ENCODE measurements around the gene BRDT. TPM values are rescaled to one million over a fixed set of nuclear protein-coding genes. Genes with fewer than 3 reads are reported as not detected.
A peak's percentile ranks its signal among the peaks of the same experiment; 100 is the strongest.

The BRDT gene
- total RNA-seq, 2 donors from 2014 or later, result 0.68 TPM; not detected in 1

DNA sequence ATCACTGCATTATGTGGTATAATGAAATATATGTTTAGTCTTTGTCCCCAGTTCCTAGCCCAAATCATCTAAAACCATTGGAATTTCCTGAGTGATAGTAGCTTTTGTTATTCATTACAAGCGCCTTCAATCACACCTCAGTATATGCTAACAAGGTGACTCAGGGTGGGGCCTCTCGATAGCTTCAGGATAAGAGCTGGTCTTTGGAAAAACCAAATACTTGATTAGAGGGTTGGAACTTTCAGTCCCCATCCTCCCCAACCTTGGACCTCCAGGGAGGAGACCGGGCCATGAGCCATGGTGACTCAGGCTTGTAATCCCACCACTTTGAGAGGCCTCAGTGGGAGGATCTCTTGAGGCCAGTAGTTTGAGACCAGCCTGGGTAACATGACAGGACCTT is 5.1 kb upstream of the BRDT start:
- DNase-seq (no peak), ATAC-seq (no peak)
- no peak overlapping the region for H3K4me3 Mint-ChIP-seq
- H3K27ac Mint-ChIP-seq, result no peak overlapping the region
- no peaks in the 10 kb centered on the region for H3K27me3 Mint-ChIP-seq
- H3K4me1 Mint-ChIP-seq, result peaks cover 13% of the 10 kb centered on the region
- no peaks in the 10 kb centered on the region for H3K9me3 ChIP-seq (ENCODE audit: control insufficient read depth, low read length, poor library complexity, severe bottlenecking)
- no peaks in the 10 kb centered on the region for H3K36me3 Mint-ChIP-seq (ENCODE audit: low read depth)

DNA sequence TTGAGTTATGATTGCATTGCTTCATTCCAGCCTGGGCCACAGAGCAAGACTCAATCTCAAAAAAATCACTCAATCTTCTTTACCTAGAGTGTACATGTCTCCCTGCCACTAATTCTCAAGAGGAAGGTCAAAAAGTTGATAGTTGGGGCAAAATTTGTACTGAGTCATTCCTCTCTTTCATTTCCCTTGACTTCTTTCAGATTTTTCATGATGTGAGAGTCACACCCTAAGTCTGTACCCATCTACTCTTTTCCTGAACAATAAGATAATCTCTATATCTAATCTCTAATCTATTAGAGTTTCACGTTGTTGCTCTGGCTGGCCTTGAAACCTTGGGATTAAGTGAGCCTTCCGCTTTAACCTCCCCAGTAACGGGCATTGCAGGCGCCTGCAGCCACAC is 1.1 kb upstream of the BRDT start:
- DNase-seq, result no peak

DNA sequence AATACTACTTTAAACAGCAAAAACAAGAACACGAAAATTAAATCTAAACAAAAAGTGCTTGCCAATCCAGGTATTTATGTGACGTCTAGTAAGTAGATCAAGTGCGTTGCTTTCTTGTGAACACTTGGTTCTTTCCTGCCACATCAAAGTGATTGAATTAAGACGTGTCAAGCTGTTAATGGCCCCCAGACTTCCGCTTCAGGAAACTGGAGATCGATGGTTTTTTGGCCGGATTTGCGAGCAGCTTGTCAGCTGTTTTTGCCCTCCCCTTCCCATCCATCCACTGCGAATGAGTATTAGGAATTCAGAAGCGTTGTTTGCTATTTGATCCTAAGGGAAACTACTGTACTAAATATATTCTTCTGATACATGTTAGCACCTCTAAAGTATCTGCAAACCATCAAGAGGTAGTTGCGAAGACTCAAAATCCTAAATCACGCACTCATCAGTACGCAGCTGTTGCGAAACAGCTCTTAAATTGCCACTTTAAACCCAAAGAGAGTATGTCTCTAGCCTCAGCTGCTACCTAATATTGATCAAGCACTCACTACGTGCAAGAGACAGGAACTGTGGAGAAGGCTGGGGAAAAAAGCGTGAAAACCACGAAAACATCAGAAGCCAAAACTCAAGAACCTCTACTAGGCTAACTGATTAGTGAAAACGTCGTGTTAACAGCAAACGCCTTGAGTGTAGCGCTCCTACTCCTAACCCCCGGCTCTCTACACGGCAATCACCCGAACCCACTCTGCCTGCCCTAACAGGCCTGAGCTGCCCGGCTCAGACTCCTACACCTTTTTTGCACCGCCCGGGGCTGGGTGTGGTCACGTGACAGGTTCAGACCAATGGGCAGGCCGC is 473 bp upstream of the BRDT start:
- H3K27ac Mint-ChIP-seq, result peak overlapping the region; percentile 85
- no peaks in the 10 kb centered on the region for H3K27me3 Mint-ChIP-seq
- peak; percentile 88 for ATAC-seq
- peak overlapping the region; percentile 75 for H3K4me3 Mint-ChIP-seq
- peak in 2 of 3 donors; percentile 16 to 25 for DNase-seq
- H3K36me3 Mint-ChIP-seq (ENCODE audit: low read depth), result no peaks in the 10 kb centered on the region
- no peaks in the 10 kb centered on the region for H3K9me3 ChIP-seq (ENCODE audit: control insufficient read depth, low read length, poor library complexity, severe bottlenecking)
- peaks cover 13% of the 10 kb centered on the region for H3K4me1 Mint-ChIP-seq

More for the DNA sequence above, 1.1 kb upstream of the BRDT start:
- peak; percentile 47 for ATAC-seq
- Mint-ChIP-seq H3K4me1 (peaks cover 13% of the 10 kb centered on the region), H3K27me3 (no peaks in the 10 kb centered on the region), H3K36me3 (ENCODE audit: low read depth) (no peaks in the 10 kb centered on the region), H3K4me3 (peak overlapping the region; percentile 75), H3K27ac (peak overlapping the region; percentile 85)
- H3K9me3 ChIP-seq (ENCODE audit: control insufficient read depth, low read length, poor library complexity, severe bottlenecking), result no peaks in the 10 kb centered on the region

DNA sequence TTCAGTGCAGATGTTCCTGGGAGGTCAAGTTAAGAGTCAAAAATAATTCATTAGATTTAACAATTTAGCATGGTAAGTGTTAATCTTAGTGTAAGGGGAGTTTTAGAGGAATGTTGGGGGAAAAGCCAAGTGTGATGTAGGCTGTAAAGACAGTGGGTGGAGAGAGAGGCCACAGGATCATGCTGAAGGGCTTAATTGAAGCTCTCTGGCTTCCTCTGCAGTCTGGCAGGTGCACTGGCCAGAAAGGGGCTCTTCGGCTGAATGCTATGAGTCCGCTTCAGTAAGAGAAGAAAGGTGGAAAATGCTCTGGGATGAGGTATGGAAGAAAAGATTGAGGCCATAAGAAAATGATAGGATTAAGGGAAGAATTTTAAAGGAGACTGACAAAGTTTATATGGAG is 3.0 kb downstream of the BRDT start:
- no peak for ATAC-seq
- H3K4me1 Mint-ChIP-seq, result peaks cover 12% of the 10 kb centered on the region
- H3K4me3 Mint-ChIP-seq, result no peak overlapping the region
- H3K36me3 Mint-ChIP-seq (ENCODE audit: low read depth), result no peaks in the 10 kb centered on the region
- H3K27me3 Mint-ChIP-seq, result no peaks in the 10 kb centered on the region
- no peak for DNase-seq
- no peak overlapping the region for H3K27ac Mint-ChIP-seq
- no peaks in the 10 kb centered on the region for H3K9me3 ChIP-seq (ENCODE audit: control insufficient read depth, low read length, poor library complexity, severe bottlenecking)

DNA sequence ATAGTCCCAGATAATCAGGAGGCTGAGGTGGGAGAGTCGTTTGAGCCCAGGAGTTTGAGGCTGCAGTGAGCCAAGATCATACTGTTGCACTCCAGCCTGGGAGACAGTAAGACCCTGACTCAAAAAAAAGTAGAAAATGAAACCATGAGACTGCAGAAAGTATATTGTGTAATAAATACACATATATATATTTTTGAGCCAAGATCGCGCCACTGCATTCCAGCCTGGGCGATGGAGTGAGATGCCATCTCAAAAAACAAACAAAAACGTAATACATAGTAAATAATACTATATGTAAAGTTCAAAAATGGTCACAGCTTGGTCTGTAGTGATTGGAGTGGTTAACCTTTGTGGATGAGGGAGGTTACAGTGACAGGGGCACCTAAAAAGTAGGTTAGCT is 9.7 kb downstream of the BRDT start:
- ATAC-seq (no peak), DNase-seq (no peak)
- H3K27me3 Mint-ChIP-seq, result peaks cover 6% of the 10 kb centered on the region
- no peaks in the 10 kb centered on the region for H3K36me3 Mint-ChIP-seq (ENCODE audit: low read depth)
- H3K4me3 Mint-ChIP-seq, result no peak overlapping the region
- H3K9me3 ChIP-seq (ENCODE audit: control insufficient read depth, low read length, poor library complexity, severe bottlenecking), result no peaks in the 10 kb centered on the region
- H3K27ac Mint-ChIP-seq, result no peak overlapping the region
- no peaks in the 10 kb centered on the region for H3K4me1 Mint-ChIP-seq

DNA sequence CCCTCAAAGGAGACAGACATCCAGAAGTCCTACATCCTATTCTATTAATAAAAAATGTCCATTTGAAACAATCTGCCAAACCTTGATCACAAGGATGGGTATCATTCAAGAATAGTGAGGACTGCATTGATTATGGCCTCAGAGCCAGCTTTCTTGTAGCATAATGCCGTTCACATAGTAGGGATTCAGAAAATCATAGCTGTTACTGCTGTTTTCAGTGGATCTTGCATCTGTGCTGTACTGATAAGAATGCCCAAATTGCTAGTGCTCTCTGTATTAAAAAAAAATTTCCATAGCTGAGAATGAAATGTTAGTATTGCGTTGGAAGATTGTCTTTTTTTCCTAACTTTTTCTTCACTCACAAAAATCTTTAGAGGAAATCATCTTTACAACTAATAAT is 19.1 kb downstream of the BRDT start:
- H3K9me3 ChIP-seq (ENCODE audit: control insufficient read depth, low read length, poor library complexity, severe bottlenecking), result no peaks in the 10 kb centered on the region
- no peak overlapping the region for H3K4me3 Mint-ChIP-seq
- H3K36me3 Mint-ChIP-seq (ENCODE audit: low read depth), result no peaks in the 10 kb centered on the region
- DNase-seq (no peak), ATAC-seq (no peak)
- no peaks in the 10 kb centered on the region for H3K27me3 Mint-ChIP-seq
- H3K27ac Mint-ChIP-seq, result no peak overlapping the region
- H3K4me1 Mint-ChIP-seq, result no peaks in the 10 kb centered on the region

DNA sequence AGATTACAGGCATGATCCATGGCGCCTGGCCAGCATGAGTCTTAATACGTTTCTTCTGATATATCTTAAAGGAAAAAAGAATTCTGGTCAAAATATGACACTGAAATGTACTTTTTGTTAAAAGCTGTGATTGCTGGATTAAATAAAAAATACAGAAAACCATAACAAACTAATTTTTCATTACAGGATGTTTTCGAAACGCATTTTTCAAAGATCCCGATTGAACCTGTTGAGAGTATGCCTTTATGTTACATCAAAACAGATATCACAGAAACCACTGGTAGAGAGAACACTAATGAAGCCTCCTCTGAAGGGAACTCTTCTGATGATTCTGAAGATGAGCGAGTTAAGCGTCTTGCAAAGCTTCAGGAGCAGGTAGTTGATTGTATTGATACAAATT is 30.2 kb downstream of the BRDT start:
- no peaks in the 10 kb centered on the region for H3K4me1 Mint-ChIP-seq
- ATAC-seq (no peak), DNase-seq (no peak)
- H3K27me3 Mint-ChIP-seq, result peaks cover 19% of the 10 kb centered on the region
- peaks cover 3% of the 10 kb centered on the region for H3K36me3 Mint-ChIP-seq (ENCODE audit: low read depth)
- H3K4me3 Mint-ChIP-seq, result no peak overlapping the region
- H3K27ac Mint-ChIP-seq, result no peak overlapping the region
- no peaks in the 10 kb centered on the region for H3K9me3 ChIP-seq (ENCODE audit: control insufficient read depth, low read length, poor library complexity, severe bottlenecking)

DNA sequence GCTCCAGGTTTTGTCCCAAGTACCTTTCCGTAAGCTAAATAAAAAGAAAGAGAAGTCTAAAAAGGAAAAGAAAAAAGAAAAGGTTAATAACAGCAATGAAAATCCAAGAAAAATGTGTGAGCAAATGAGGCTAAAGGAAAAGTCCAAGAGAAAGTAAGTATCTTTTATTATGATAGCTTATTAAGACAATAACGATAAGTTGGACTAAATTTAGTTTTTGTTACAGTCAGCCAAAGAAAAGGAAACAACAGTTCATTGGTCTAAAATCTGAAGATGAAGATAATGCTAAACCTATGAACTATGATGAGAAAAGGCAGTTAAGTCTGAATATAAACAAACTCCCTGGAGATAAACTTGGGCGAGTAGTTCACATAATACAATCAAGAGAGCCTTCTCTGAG is 31.5 kb downstream of the BRDT start:
- H3K4me1 Mint-ChIP-seq, result no peaks in the 10 kb centered on the region
- H3K27ac Mint-ChIP-seq, result no peak overlapping the region
- DNase-seq (no peak), ATAC-seq (no peak)
- peaks cover 19% of the 10 kb centered on the region for H3K27me3 Mint-ChIP-seq
- no peaks in the 10 kb centered on the region for H3K36me3 Mint-ChIP-seq (ENCODE audit: low read depth)
- no peak overlapping the region for H3K4me3 Mint-ChIP-seq
- no peaks in the 10 kb centered on the region for H3K9me3 ChIP-seq (ENCODE audit: control insufficient read depth, low read length, poor library complexity, severe bottlenecking)

DNA sequence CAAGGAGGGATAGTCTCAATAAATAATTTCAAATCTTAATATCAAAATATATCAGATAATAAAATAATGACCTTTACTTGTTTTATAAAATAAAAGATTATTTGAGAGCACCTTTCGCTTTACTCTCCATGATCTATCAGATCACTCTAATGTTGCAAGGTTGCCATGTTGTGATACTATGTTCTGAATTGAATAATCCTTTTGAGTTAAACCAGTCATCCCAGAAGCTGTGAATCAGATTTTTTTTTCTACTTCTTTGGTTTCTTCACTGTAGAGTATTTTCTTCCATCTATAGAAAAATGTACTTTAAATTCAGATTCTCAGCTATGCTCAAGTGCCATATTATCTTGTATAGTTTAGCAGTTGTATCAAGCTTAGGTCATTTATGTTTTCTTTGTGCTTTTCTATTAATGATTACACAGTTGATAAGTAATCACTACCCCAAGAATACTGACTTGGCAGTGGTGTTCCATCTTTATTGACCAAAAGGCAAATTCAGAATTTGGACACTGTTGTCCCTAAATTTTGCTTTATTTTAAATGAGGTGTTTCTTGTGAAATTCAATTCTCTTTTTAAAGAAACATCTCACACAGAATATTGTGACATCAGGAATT is 32.9 kb downstream of the BRDT start:
- ATAC-seq (no peak), DNase-seq (no peak)
- H3K4me1 Mint-ChIP-seq, result no peaks in the 10 kb centered on the region
- no peak overlapping the region for H3K4me3 Mint-ChIP-seq
- no peaks in the 10 kb centered on the region for H3K9me3 ChIP-seq (ENCODE audit: control insufficient read depth, low read length, poor library complexity, severe bottlenecking)
- H3K27me3 Mint-ChIP-seq, result peaks cover 19% of the 10 kb centered on the region
- no peak overlapping the region for H3K27ac Mint-ChIP-seq
- H3K36me3 Mint-ChIP-seq (ENCODE audit: low read depth), result no peaks in the 10 kb centered on the region

DNA sequence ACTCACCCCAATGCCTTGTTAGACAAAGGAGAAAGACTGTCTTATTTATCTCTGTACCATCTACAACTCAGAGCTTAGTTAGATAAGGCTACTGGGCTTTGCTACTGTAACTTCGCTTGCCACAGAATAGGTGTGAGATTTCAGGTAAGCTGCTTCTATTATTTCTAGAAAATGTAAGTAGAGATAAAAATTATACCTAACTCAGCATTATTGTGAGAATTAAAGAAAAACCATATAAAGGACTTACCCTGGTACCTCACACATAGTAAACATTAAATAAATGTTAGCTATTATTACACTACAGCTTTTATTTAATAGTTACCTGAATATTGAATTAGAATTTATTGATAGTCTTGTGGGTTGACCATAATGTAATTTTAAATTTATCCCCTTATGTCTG is 44.1 kb downstream of the BRDT start:
- ATAC-seq (no peak), DNase-seq (no peak)
- H3K27ac Mint-ChIP-seq, result no peak overlapping the region
- no peaks in the 10 kb centered on the region for H3K36me3 Mint-ChIP-seq (ENCODE audit: low read depth)
- no peaks in the 10 kb centered on the region for H3K9me3 ChIP-seq (ENCODE audit: control insufficient read depth, low read length, poor library complexity, severe bottlenecking)
- H3K4me1 Mint-ChIP-seq, result no peaks in the 10 kb centered on the region
- H3K4me3 Mint-ChIP-seq, result no peak overlapping the region
- peaks cover 9% of the 10 kb centered on the region for H3K27me3 Mint-ChIP-seq

DNA sequence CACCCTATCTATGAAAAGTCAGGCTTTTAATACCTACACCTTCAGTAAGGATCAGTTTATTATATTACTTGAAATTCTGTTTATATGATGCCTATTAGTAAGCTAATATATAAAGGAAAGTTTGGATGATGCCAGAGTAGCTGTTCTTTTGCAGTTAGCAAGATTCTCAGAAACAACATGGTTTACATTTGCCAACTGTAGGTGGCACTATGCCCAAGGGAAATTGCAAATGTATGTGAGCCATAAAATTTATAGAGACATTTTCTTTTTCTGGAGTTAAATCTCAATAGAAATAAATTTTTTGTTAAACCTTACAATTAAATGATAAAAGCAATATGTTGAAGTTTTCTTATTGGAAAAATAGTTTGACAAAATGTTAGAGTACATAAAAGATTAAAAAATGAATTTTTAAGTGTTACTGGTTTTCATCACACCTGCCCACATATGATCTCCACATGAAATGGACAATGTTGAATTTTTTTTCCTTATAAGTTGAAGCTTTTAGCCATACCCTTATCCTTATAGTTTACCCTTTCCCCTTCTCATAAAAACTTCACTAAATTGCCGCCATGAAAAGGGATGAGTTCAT is 48.5 kb downstream of the BRDT start:
- Mint-ChIP-seq H3K27me3 (peaks cover 9% of the 10 kb centered on the region), H3K27ac (no peak overlapping the region), H3K4me1 (no peaks in the 10 kb centered on the region), H3K36me3 (ENCODE audit: low read depth) (no peaks in the 10 kb centered on the region), H3K4me3 (no peak overlapping the region)
- H3K9me3 ChIP-seq (ENCODE audit: control insufficient read depth, low read length, poor library complexity, severe bottlenecking), result no peaks in the 10 kb centered on the region
- ATAC-seq, result peak; percentile 52
- peak in 1 of 3 donors; percentile 27 for DNase-seq

DNA sequence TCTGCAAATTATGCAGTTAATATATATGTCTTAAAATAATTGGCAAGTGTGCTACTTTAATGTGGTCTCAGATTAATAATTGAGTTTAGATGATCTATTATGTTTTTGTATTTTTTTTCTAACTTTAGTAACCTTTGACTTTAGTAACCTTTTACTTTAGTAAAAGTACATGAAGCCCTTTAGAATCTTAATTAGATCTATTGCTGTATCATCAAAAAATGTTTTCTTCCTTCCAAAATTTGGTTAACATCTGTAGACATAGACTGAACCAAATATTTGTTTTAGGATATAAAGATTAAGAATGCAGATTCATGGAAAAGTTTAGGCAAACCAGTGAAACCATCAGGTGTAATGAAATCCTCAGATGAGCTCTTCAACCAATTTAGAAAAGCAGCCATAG is 54.9 kb downstream of the BRDT start:
- no peak for DNase-seq
- Mint-ChIP-seq H3K27me3 (peaks cover 4% of the 10 kb centered on the region), H3K36me3 (ENCODE audit: low read depth) (no peaks in the 10 kb centered on the region), H3K4me1 (no peaks in the 10 kb centered on the region), H3K4me3 (no peak overlapping the region), H3K27ac (no peak overlapping the region)
- ATAC-seq, result no peak
- no peaks in the 10 kb centered on the region for H3K9me3 ChIP-seq (ENCODE audit: control insufficient read depth, low read length, poor library complexity, severe bottlenecking)

DNA sequence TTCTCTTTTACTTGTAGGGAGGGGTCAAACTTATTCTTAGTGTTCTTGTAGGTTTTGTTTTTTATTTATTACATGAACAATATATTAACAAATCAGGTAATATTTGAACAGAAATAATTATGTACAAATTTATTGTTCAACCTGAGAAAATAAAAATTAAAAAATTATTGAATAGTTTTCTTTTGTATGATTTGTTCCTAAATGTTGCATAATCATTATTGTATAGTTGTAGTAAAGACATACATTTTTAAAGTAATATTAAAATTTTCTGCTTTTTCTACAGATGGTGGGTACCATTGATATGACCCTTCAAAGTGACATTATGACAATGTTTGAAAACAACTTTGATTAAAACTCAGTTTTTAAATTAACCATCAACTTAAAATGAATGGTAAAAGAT is 64.7 kb downstream of the BRDT start:
- H3K36me3 Mint-ChIP-seq (ENCODE audit: low read depth), result peaks cover 2% of the 10 kb centered on the region
- DNase-seq (no peak), ATAC-seq (no peak)
- H3K9me3 ChIP-seq (ENCODE audit: control insufficient read depth, low read length, poor library complexity, severe bottlenecking), result no peaks in the 10 kb centered on the region
- peaks cover 14% of the 10 kb centered on the region for H3K4me1 Mint-ChIP-seq
- H3K27ac Mint-ChIP-seq, result no peak overlapping the region
- H3K4me3 Mint-ChIP-seq, result no peak overlapping the region
- H3K27me3 Mint-ChIP-seq, result peaks cover 15% of the 10 kb centered on the region
